Endothelial cell (in vitro differentiated cells): ENCODE results near the gene CCDC167. TPM values are rescaled to one million over a fixed set of nuclear protein-coding genes. Genes with fewer than 3 reads are reported as not detected.

ENCODE experiments used
- DNase-seq: peaks from one replicate; pipeline ENCODE4 v3.0.0; 2021; ENCODE audit warnings: low spot score
- H3K27ac Mint-ChIP-seq: one replicate; pipeline ENCODE4 v1.8.0; 2021; ENCODE audit warnings: mixed read lengths, inconsistent platforms; ENCODE audit not compliant: unreplicated experiment
- H3K27me3 Mint-ChIP-seq: one replicate; pipeline ENCODE4 v1.8.0; 2021; ENCODE audit warnings: mild to moderate bottlenecking, moderate library complexity, mixed read lengths, inconsistent platforms; ENCODE audit not compliant: unreplicated experiment
- H3K36me3 Mint-ChIP-seq: one replicate; pipeline ENCODE4 v1.8.0; 2021; ENCODE audit warnings: mild to moderate bottlenecking, low read depth, mixed read lengths, inconsistent platforms; ENCODE audit not compliant: unreplicated experiment
- H3K4me1 Mint-ChIP-seq: one replicate; pipeline ENCODE4 v1.8.0; 2021; ENCODE audit warnings: mild to moderate bottlenecking, mixed read lengths, inconsistent platforms; ENCODE audit not compliant: unreplicated experiment
- H3K4me3 Mint-ChIP-seq: one replicate; pipeline ENCODE4 v1.8.0; 2021; ENCODE audit warnings: mild to moderate bottlenecking, mixed read lengths, inconsistent platforms; ENCODE audit not compliant: unreplicated experiment
- H3K9me3 Mint-ChIP-seq: one replicate; pipeline ENCODE4 v1.8.0; 2021; ENCODE audit warnings: mixed read lengths, inconsistent platforms; ENCODE audit not compliant: unreplicated experiment
- CTCF ChIP-seq: fragments of 200-600 bp; sonication (generic); IDR thresholded peaks from one replicate; pipeline ENCODE4 v1.5.0; 2021; ENCODE audit warnings: antibody characterized with exemption; ENCODE audit not compliant: unreplicated experiment
- total RNA-seq: library from RNA; stranded (reverse); fragmentation: NEBNext Ultra II Directional; extraction: Animal tissue kit (Norgen Biotek cat#: 25700); gene quantifications from one replicate; pipeline ENCODE4 v1.2.1, GENCODE V29; 2021; ENCODE audit not compliant: unreplicated experiment

CCDC167 gene
- total RNA-seq, 1 donor from 2014 or later = 38.0 TPM

GRCh38 chr6:37512400-37513011 is 12.8 kb upstream of the CCDC167 start:
- Mint-ChIP-seq H3K9me3 (no peaks in the 10 kb centered on the region), H3K27ac (no peak overlapping the region), H3K36me3 (no peaks in the 10 kb centered on the region), H3K4me1 (peaks cover 10% of the 10 kb centered on the region), H3K4me3 (peak overlapping the region; percentile 14), H3K27me3 (peaks cover 9% of the 10 kb centered on the region)
- TF ChIP-seq CTCF = no peak
- no peak for DNase-seq

GRCh38 chr6:37511910-37512399 is 12.3 kb upstream of the CCDC167 start:
- no peaks in the 10 kb centered on the region for H3K36me3 Mint-ChIP-seq
- no peak overlapping the region for H3K27ac Mint-ChIP-seq
- no peak for DNase-seq
- TF ChIP-seq CTCF = no peak
- no peaks in the 10 kb centered on the region for H3K9me3 Mint-ChIP-seq
- H3K4me1 Mint-ChIP-seq = peaks cover 10% of the 10 kb centered on the region
- no peak overlapping the region for H3K4me3 Mint-ChIP-seq
- peaks cover 9% of the 10 kb centered on the region for H3K27me3 Mint-ChIP-seq

- Mint-ChIP-seq H3K4me1 (peaks cover 10% of the 10 kb centered on the region), H3K27me3 (peaks cover 9% of the 10 kb centered on the region), H3K36me3 (no peaks in the 10 kb centered on the region), H3K27ac (no peak overlapping the region), H3K4me3 (no peak overlapping the region), H3K9me3 (no peaks in the 10 kb centered on the region)
- DNase-seq = no peak
- TF ChIP-seq CTCF = no peak
Observed at GRCh38 chr6:37511201-37511600, 11.5 kb upstream of the CCDC167 start.

DNA sequence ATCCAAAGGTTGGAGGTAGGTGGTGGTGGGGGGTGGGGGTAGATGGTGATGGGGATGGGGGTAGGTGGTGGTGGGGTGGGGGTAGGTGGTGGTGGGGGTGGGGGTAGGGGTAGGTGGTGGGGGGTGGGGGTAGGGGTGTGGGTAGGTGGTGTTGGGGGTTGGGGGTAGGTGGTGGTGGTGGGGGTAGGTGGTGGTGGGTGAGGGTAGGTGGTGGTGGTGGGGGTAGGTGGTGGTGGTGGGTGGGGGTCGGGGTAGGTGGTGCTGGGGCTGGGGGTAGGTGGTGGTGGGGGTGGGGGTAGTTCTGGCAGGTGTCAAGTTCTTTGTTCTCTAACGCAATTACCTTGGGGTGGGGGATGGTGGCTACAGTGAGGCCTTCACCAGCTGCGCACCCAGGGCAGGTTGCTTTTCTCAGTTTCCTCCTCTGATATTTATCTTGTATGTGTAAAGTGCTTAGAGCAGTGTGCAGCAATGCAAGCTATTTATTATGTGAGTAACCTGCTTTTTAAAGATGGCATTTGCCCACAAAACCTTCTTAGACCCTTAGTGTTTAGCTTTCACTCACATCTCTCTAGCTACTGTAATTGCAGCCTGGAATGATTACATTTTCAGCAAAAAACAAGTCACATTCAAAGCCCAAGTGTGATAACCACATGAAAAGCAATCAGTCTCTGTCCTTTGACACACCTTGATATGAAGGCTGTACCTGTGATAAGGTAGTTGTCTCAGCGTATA is 8.2 kb upstream of the CCDC167 start:
- Mint-ChIP-seq H3K27ac (no peak overlapping the region), H3K27me3 (peaks cover 7% of the 10 kb centered on the region)

More for the DNA sequence above, 8.2 kb upstream of the CCDC167 start:
- Mint-ChIP-seq H3K36me3 (no peaks in the 10 kb centered on the region), H3K4me1 (peaks cover 19% of the 10 kb centered on the region), H3K4me3 (no peak overlapping the region), H3K9me3 (no peaks in the 10 kb centered on the region)
- TF ChIP-seq CTCF = no peak
- DNase-seq = no peak
